Natural killer cell (primary cell): Measurements from ENCODE around the gene AP3B2. TPM values are rescaled to one million over a fixed set of nuclear protein-coding genes. Genes with fewer than 3 reads are reported as not detected.

Experiments
- ATAC-seq, 3 donors: fragments of 150-1000 bp in 2 of 3; fragments of 200-7000 bp in 1 of 3; cut with Tn5 transposase; 1 replicate in 1 of 3; 2 replicates in 2 of 3; pipeline ENCODE4 v1.10.0; 2021; ENCODE audit warnings: mild to moderate bottlenecking in 2 of 3, moderate library complexity in 2 of 3
- DNase-seq, 2 donors: peaks; one replicate each; pipeline versions ENCODE4 v3.0.0 to v3.0.0-alpha.2; 2013 to 2021; ENCODE audit warnings: mixed read lengths in 1 of 2
- H3K27ac ChIP-seq: one replicate; pipeline ENCODE4 v1.5.1; 2013; ENCODE audit warnings: mild to moderate bottlenecking, low read length
- H3K27me3 ChIP-seq: one replicate; pipeline ENCODE4 v1.6.1; 2013; ENCODE audit warnings: low read length; ENCODE audit not compliant: control insufficient read depth, insufficient read depth
- H3K36me3 ChIP-seq: one replicate; pipeline ENCODE4 v1.6.1; 2013; ENCODE audit warnings: low read length; ENCODE audit not compliant: control insufficient read depth, insufficient read depth
- H3K4me1 ChIP-seq: one replicate; pipeline ENCODE4 v1.6.1; 2013; ENCODE audit warnings: low read length; ENCODE audit not compliant: control insufficient read depth, insufficient read depth
- H3K4me3 ChIP-seq: one replicate; pipeline ENCODE4 v1.5.1; 2013; ENCODE audit warnings: low read length
- H3K9me3 ChIP-seq: one replicate; pipeline ENCODE4 v1.6.1; 2013; ENCODE audit warnings: low read length; ENCODE audit not compliant: control insufficient read depth, insufficient read depth
- H3K27ac Mint-ChIP-seq, 2 donors: one replicate each; pipeline ENCODE4 v1.8.0; 2022; ENCODE audit warnings: mild to moderate bottlenecking in 2 of 2, mixed read lengths in 2 of 2, moderate library complexity in 1 of 2
- H3K27me3 Mint-ChIP-seq, 2 donors: one replicate each; pipeline ENCODE4 v1.8.0; 2022; ENCODE audit warnings: low read depth in 2 of 2, mixed read lengths in 2 of 2
- H3K36me3 Mint-ChIP-seq: one replicate; pipeline ENCODE4 v1.8.0; 2022; ENCODE audit warnings: mixed read lengths
- H3K4me1 Mint-ChIP-seq, 2 donors: one replicate each; pipeline ENCODE4 v1.8.0; 2022; ENCODE audit warnings: mixed read lengths in 2 of 2
- H3K4me3 Mint-ChIP-seq: one replicate; pipeline ENCODE4 v1.8.0; 2022; ENCODE audit warnings: mild to moderate bottlenecking, moderate library complexity, mixed read lengths
- H3K9me3 Mint-ChIP-seq, 2 donors: one replicate each; pipeline ENCODE4 v1.8.0; 2022; ENCODE audit warnings: mixed read lengths in 2 of 2
- CTCF ChIP-seq: fragments of 200-600 bp; IDR thresholded peaks from one replicate; pipeline ENCODE4 v1.8.0; 2022; ENCODE audit warnings: antibody characterized with exemption
- WGBS: methylation state at CpG from one replicate; pipeline ENCODE4 v1.1.7; 2013; ENCODE audit warnings: missing lambda C conversion rate; ENCODE audit not compliant: insufficient coverage; 5-methylcytosine and 5-hydroxymethylcytosine counted together
- intact Hi-C: fragments of 100-400 bp; cut with micrococcal nuclease; formaldehyde crosslinking; loops from one replicate; pipeline ENCODE4 v1.14.2; 2022
- total RNA-seq, 4 donors: library from RNA; stranded (reverse); fragments of 120-200 nt in 1 of 4; gene quantifications; one replicate each; pipeline versions ENCODE4 v1.2.3 to v1.2.4, GENCODE V29; 2013 to 2022

AP3B2 gene
- total RNA-seq, 3 donors from 2014 or later (not counting 1 experiment from before 2014, with no cell fraction given): 0.59 TPM; not detected in 2

- ATAC-seq: no peak
- Histone ChIP-seq H3K4me1 (no peaks in the 10 kb centered on the region), H3K27me3 (no peaks in the 10 kb centered on the region), H3K4me3 (no peak overlapping the region), H3K9me3 (no peaks in the 10 kb centered on the region), H3K36me3 (no peaks in the 10 kb centered on the region), H3K27ac (no peak overlapping the region)
- Mint-ChIP-seq H3K27me3 (peaks cover 0 to 4% of the 10 kb centered on the region in 2 donors), H3K27ac (no peak overlapping the region), H3K9me3 (no peaks in the 10 kb centered on the region), H3K4me1 (no peaks in the 10 kb centered on the region), H3K4me3 (no peak overlapping the region), H3K36me3 (no peaks in the 10 kb centered on the region)
- DNase-seq: no peak
- intact Hi-C loops: no loop called here
- WGBS: 92% methylated on average over 3 of the region's 4 CpGs
- TF ChIP-seq CTCF: no peak
Observed at GRCh38 chr15:82625136-82625535, 84.5 kb downstream of the AP3B2 start.

GRCh38 chr15:82624438-82624837 is 85.2 kb downstream of the AP3B2 start:
- ATAC-seq: no peak
- Mint-ChIP-seq H3K27ac (no peak overlapping the region), H3K36me3 (no peaks in the 10 kb centered on the region), H3K4me3 (no peak overlapping the region), H3K27me3 (peaks cover 0 to 4% of the 10 kb centered on the region in 2 donors), H3K9me3 (no peaks in the 10 kb centered on the region), H3K4me1 (no peaks in the 10 kb centered on the region)
- no peaks in the 10 kb centered on the region for H3K9me3 ChIP-seq
- H3K27me3 ChIP-seq: no peaks in the 10 kb centered on the region
- H3K4me3 ChIP-seq: no peak overlapping the region
- no peaks in the 10 kb centered on the region for H3K36me3 ChIP-seq
- WGBS: 92% methylated on average over 3 of the region's 3 CpGs
- no peak for TF ChIP-seq CTCF
- no peak overlapping the region for H3K27ac ChIP-seq
- no peak for DNase-seq
- H3K4me1 ChIP-seq: no peaks in the 10 kb centered on the region
- intact Hi-C loops: no loop called here

- DNase-seq: no peak
- H3K27me3 ChIP-seq: no peaks in the 10 kb centered on the region
- WGBS: 83% methylated on average over 2 of the region's 2 CpGs
- intact Hi-C loops: no loop called here
- no peaks in the 10 kb centered on the region for H3K9me3 ChIP-seq
- no peaks in the 10 kb centered on the region for H3K4me1 Mint-ChIP-seq
- H3K27me3 Mint-ChIP-seq: peaks cover 0 to 4% of the 10 kb centered on the region in 2 donors
- no peaks in the 10 kb centered on the region for H3K9me3 Mint-ChIP-seq
- TF ChIP-seq CTCF: no peak
- H3K27ac Mint-ChIP-seq: no peak overlapping the region
- no peaks in the 10 kb centered on the region for H3K36me3 ChIP-seq
- no peaks in the 10 kb centered on the region for H3K36me3 Mint-ChIP-seq
- H3K4me3 Mint-ChIP-seq: no peak overlapping the region
- H3K4me3 ChIP-seq: no peak overlapping the region
- H3K4me1 ChIP-seq: no peaks in the 10 kb centered on the region
- ATAC-seq: no peak
- H3K27ac ChIP-seq: no peak overlapping the region
Observed at GRCh38 chr15:82624008-82624407, 85.7 kb downstream of the AP3B2 start.

- Histone ChIP-seq H3K27me3 (peaks cover 2% of the 10 kb centered on the region), H3K36me3 (no peaks in the 10 kb centered on the region), H3K9me3 (no peaks in the 10 kb centered on the region), H3K27ac (no peak overlapping the region), H3K4me3 (no peak overlapping the region), H3K4me1 (no peaks in the 10 kb centered on the region)
- DNase-seq (no peak), ATAC-seq (no peak)
- Mint-ChIP-seq H3K4me3 (no peak overlapping the region), H3K27ac (no peak overlapping the region), H3K36me3 (no peaks in the 10 kb centered on the region), H3K9me3 (no peaks in the 10 kb centered on the region), H3K4me1 (no peaks in the 10 kb centered on the region), H3K27me3 (peaks cover 6 to 10% of the 10 kb centered on the region in 2 donors)
- 89% methylated on average over 1 of the region's 1 CpG for WGBS
- intact Hi-C loops: no loop called here
- TF ChIP-seq CTCF: no peak
Observed at GRCh38 chr15:82621970-82622369, 87.7 kb downstream of the AP3B2 start.
